HG03378 (cell line): Measurements from ENCODE around the gene TAGAP.

Experiments used
- ATAC-seq: cut with Tn5 transposase; IDR thresholded peaks from one replicate; pipeline ENCODE4 v1.9.1; 2021; ENCODE audit warnings: mild to moderate bottlenecking, moderate library complexity; ENCODE audit not compliant: unreplicated experiment

TAGAP gene

DNA sequence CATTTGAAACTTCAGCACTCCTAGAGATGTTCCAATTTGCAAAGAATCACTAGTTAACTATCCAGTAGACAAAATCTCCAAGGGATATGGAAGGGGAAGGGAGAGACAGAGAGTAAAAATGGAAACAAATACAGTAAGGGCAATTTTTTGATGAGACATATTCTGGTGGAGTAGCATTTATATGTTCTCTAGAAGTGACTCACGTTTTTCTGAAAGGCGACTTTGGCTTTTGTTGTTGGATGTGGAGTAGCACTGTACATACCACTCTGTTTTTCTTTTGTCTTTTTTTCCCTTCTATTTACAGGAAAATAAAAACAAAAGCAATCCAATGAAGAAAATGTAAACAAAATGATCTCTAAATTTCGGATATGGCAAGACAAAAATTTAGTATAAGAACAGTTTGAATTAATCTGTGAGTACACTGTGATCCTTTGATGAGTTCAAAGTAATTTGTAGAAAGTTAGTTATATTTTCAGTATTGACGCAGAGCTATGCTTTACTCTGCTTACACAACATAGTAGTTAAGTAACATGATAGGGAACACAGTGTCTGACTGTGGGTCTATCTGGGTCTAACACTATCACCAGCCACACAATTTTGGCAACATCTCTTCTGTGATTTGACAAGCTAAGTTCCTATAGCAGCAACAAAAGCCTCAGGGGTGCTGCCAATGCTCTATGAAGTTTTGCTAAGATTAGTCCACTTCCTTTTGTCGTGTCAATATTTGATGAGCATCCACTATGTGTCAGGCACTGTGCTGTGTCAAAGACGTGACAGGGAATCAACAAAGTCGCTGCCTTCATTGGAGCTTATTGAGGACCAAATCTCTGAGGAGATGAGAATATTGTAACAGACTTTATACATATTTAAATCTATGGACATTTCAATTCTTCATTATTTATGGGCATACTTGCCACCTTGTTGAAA lies 27.3 kb upstream of the TAGAP start:
- ATAC-seq: no peak

DNA sequence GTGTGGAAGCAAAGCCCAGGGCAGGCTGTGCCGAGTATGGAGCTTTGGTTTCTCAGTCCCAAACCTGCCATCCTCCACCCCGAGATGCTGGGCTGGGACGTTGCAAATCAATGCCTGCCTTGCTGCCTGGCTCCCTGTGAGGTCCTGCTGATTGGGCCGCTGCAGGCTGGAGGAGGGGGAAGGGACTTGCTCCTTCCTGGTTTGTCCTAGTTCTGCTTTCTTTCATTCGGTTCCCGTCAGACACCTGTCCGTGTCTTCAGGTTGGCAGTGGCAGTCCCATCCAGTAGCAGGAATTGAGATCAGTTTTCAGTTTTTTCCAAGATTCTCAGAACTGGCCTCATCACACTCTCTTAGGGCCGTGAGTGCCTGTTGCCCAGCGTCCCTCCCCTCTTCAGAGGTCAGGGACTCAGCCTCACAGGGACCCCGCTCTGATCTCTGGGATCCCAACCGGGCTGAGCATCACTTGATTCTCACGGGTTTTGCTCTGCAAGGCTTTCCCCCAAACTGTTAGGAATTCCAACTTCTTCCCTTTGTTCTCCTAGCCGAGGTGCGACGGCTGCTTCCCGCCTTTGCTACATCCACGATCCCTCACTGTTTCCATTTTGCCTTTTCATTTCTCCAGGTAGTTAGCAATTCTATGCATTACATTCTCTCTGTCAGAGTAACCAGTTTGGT lies 24.2 kb upstream of the TAGAP start:
- no peak for ATAC-seq

DNA sequence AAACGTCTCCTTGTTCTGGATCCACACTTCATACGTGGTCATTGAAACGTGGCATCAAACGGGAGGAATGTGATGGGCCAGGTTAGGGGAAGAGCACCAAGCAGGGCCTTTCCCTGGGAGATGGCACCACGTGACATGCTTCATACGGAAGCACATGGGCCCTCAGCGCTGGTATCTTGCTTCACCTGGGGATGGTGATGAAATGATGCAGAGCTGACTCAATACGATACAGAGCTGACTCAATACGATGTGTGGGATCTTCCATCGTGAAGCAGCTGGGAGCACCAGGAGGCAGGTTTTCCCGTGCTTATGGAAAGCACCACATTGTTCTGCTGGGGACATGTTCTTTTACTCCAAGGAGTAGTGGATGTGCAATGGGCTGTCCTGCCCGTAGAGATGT lies 22.5 kb upstream of the TAGAP start:
- no peak for ATAC-seq

DNA sequence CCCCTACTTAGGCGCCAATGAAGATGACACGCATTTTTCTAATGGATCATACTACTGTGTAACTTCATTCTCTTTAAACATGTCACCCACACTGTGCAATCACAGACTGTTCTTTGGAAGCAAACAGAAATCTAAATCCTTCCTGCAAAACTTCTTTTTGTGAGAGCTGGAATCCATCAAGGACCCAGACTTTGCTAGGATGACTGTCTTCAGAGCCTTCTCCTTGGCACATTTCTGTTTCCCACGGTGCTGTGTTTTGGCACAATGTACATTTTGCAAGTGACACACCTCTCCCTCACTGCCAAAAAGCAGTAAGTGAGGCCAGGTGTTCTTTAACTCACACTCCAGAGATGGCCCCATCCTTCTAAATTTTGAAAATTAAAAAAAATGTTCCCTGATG lies 21.7 kb upstream of the TAGAP start:
- no peak for ATAC-seq

DNA sequence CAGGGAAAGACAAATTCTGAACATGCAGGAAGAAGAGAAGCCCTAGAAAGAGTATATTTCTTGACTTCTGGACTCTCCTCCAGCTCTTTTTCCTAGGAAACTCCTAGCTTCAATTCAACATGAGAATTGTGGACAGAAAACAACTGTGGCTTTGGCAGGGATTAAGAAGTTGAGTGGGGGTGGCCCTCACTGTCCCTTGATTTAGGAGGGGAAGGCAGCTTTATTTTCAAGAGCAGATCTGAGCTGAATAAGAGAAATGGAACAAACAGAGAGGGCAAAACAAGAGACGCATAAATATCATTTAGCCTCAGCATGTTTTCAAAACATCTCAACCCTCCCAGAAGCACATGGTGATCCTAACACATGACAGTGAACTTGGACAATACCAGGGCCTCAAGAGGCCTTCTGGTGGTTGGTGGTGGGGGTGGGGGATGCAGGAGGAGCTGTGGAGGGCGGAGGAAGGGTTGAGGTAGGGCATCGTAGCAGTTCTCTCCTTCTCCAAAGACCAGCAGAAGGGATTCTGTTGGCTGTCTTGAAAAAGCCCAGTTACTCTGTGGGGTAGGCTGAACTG lies 21.1 kb upstream of the TAGAP start:
- no peak for ATAC-seq

DNA sequence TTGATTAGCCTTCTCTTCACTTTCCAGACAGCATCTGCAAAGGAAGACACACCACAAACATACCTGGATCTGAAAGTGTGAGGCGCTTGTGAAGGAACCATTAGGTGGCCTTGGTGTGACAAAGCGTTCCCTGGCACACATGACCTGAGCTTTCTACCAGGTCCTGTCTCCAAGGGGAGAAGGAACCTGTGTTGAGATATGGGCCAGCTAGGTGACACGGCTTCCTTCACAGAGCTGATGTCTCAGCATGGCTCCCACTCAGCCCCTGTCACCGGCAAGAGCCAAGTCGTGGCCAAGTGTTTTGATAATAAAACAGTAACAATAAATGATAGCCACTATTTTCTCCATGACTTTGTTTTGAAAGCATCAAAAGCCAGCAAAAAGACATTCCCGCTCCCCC lies 20.3 kb upstream of the TAGAP start:
- ATAC-seq: no peak

DNA sequence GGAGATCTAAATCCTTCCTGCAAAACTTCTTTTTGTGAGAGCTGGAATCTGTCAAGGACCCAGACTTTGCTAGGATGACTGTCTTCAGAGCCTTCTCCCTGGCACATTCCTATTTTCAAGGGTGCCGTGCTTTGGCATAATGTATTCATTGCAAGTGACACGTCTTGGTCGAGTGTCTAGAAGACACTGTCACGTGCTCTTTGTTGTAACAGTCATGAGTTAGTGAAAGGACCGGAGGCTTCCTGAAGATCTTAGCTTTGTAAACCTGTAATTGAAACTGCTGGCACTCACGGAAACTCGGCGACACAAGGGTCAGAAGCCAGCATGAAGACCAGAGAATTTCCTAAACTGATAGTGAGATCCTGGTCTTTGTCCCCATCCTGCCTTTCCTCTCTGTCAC lies 19.7 kb upstream of the TAGAP start:
- ATAC-seq: no peak

DNA sequence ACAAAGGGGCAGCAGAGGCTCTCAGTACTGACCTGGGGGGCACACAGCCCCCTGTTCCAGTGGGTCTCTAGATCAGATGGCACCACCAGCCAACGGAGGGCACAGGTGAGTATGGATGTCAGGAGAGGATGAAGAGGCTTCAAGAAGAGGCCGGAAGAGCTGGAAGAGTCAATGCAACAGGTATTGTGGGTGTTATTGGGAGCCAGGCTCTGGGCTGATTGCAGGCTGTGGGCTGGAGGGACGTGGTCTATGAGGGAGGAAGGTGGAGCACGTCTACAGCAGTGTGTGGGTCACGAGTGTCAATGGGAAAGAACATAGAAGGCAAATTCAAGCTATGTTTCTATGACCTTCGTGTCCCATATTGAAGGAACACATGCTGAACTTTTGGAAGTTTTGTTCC lies 18.8 kb upstream of the TAGAP start:
- ATAC-seq: no peak

DNA sequence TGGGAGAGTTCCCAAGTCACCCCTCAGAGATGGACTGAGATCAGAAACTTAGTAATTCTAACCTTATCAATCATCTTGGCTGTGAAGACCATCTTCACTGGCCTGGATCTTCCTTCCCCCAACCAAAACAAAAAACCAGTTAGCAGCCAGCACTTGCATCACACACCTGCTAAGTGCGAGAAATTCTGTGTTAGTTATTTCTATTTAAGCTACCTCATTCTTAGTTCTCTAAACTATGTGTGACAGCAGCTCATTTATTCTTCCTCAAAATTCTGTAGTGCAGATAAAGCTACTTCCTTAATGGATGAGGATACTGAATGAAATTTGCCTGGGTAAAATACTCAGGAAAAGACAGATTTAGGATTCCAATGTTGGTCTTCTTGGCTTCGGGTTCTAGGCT lies 18.2 kb upstream of the TAGAP start:
- ATAC-seq: no peak

DNA sequence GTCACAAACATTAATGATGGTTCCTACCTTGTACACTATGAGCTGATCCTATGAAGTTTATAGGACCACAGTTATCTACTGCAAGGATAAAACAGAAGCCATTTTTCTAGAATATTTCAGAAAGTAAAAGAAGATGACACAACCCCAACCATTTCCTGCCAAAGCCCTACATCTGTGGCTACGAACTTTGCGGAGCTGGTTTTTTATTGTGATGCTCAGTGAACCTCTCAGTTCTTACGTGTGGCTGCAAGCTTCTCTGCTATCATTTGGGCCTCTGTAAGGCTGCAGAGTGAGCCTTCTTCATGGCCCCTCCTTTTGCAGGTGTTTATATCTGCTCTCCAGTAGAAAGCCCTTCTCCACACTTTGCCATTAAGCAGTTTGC lies 17.8 kb upstream of the TAGAP start:
- peak; percentile 50 for ATAC-seq

DNA sequence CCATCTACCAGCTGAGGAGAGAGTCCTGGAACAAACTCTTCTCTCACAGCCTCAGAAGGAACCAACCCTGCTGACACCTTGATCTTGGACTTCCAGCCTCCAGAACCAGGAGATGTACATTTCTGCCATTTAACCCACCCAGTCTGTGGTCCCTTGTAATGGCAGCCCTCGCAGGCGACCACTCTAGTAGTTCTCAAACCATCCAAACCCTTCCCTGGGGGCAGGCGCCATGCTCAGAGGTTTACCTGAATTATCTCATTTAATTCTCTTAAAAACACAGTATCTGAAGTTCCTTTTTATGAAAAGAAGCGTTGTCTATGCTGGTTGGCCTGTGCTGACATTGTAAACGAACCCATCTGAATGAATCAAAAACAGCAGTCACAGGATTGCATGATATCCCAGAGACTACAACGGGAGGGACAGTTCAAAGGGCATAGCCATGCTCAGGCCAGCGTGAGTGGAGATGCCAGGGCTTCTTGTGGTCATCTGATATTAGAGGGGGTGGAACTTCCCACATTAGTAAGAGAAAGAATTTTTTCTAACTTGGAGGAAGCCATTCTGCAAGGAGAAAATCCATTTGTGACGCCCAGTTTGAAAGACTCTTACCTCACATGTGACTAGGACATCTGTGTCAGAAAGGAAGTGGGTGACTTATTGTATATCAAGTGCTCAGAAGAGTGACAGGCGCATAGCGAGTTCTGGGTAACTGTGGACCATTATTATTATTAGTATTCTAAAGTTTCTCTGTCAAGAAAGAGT lies 17.2 kb upstream of the TAGAP start:
- peak; percentile 57 for ATAC-seq

DNA sequence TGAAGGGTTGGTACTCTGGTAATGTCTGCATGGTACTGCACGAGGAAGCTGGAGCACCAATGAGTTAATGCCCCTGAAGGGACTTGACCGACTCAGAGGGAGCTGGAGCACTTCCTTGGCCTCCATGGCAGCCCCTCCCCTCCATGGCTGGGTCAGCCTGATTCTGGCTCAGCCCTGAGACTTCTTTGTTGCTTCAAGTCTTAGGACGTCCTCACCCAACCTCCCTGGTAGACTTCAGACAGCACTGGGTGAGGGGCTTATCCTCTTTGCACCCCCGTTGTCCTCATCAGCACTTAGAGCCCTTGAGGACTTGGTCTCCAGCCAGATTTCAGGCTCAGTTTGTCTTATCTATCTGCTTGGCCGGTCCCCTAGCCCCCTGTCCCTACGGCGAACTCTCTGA lies 16.4 kb upstream of the TAGAP start:
- no peak for ATAC-seq

DNA sequence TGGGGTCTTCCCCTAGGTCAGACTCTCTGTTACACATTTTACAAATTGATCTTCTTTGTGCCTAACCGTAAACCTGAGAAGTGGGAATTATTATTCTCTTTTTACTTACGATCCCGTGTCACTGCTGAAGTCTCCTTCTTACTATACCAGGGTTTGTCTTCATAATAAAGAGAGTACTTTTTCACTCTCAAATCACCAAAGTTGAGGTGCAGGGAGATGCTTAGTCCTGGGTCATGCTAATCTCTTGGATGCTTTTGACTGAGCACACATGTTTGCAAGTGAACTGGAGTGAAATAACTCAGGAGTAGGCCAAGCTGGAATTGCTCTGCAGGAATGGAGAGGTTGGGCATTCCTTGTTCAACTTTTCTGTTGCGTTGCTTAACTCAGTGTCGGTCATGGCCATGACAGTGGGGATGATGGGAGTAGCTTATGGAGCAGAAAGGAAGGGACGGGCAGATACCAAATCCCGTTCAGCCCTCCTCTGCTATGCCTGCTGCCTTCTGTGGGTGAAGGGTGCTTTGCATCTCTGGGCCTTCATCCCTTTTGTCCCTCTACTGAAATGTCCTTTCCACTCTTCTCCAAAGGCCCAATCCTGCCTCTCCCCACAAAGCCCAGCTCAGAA lies 15.2 kb upstream of the TAGAP start:
- no peak for ATAC-seq

DNA sequence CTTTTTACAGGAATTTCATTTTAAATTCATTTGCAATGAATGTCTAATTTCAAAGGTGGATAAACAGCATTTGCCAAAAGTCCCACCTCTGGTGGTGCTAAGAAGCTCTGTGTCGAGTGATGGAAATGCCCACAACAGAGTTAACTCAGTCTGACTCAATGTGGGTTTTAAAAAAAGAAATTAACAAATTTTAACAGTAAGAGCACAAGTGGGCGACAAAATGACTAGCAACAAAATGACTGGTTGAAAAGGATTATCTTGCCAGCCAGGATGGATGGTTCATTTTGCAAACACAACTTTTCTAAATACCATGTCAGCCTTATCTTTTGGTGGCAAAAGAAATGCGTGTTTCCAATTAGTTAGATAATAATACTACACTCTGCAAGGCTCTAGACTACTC lies 14.3 kb upstream of the TAGAP start:
- no peak for ATAC-seq

DNA sequence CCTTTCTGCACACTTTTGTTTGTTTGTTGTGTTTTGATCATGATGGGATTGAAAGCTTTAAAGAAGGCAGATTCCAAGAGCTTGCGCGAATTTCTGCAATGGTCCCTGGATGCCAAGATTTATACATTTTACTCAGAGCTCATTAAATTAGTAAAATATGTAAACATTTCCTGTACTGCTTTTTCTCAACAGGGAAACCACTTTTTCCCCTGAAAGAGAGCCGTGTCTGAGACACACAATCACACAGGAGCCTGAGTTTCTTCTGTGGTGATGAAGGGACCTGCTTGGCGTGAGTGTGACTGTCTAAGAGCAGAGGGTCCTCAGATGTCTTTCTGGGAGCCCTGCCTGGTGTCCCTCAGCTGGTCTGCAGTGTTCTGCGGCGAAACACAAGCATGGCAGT lies 12.1 kb upstream of the TAGAP start:
- ATAC-seq: no peak

DNA sequence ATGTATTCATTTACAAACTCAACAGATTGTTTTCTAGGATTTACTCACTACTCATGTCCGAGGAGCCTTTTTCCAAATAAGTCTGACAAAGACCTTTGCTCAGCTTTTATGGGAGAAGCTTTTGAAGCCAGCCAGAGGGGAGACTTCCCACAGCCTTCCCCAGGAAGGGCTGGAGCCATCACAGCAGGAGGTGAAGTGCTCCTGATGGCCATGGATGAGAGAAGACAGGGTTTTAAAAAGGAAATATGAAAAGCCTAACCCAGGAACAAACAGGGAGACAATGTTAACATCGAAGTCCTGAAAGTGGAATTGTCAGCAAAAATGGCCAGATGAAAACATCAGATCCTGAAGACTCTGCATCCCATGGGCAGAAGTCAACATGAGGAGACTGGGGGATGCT lies 11.6 kb upstream of the TAGAP start:
- ATAC-seq: no peak

DNA sequence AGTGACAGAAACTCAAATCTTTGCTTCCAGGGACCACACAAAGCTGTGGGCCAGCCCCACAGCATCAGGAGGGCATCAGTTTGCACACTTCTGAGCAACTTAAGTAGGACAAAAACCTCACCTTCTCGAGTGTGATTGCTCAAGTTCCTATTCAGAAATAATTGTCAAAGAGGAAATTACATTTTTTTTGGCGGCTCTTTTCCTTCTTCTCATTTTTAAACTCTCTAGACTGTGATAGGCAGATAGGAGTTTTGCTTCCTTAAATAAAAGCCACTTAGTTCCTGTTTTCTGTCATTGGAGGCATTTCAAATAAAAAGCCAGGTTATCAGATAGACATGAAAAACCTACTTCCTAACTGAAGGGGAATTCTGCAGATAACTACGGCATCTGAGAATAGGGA lies 11.2 kb upstream of the TAGAP start:
- no peak for ATAC-seq

DNA sequence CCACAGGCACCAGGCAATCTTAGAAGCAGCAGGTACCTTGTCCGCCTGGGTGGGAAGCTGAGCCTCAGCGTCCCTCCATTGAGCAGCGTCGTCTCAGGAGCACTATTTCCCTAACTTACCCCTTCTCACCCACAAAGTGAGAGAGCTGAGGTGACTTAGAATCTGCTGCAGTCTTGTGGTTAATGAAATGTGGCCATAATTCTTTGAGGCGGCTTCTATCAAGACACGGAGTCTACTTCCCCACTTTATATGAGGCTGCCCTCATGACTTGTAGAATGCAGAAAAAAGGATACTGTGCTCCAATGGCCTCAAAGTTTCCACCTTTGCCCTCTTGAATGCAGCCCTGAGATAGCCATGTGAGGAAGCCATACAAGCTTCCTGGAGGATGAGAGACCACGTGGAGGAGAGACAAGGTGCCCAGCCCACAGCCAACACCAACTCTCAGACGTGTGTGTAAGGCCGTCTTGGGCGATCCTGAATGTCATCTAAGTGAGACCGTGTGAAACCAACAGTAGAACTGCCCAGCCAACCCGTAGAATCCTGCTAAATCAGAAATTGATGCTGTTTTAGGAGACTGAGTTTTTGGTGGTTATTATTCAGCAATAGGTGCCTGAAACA lies 9.1 kb upstream of the TAGAP start:
- ATAC-seq: no peak

DNA sequence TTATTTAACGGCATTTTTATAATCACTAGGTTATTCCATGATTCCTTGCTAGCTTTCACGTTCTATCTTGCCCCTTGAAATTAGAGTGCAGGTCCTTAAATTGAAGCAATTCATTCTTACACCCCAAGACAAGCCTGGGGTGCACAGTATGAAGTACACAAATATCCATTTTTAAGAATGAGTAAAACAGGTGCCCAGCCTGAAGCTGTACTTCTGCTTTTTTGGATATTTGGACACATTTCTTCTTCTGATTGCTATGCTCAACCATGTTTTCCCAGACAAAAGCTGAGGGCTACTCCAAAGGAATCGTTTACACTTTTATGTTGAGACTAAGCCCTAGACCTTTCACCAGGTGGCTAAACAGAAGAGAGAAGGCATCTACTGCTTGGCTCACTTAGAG lies 7.9 kb upstream of the TAGAP start:
- ATAC-seq: no peak

DNA sequence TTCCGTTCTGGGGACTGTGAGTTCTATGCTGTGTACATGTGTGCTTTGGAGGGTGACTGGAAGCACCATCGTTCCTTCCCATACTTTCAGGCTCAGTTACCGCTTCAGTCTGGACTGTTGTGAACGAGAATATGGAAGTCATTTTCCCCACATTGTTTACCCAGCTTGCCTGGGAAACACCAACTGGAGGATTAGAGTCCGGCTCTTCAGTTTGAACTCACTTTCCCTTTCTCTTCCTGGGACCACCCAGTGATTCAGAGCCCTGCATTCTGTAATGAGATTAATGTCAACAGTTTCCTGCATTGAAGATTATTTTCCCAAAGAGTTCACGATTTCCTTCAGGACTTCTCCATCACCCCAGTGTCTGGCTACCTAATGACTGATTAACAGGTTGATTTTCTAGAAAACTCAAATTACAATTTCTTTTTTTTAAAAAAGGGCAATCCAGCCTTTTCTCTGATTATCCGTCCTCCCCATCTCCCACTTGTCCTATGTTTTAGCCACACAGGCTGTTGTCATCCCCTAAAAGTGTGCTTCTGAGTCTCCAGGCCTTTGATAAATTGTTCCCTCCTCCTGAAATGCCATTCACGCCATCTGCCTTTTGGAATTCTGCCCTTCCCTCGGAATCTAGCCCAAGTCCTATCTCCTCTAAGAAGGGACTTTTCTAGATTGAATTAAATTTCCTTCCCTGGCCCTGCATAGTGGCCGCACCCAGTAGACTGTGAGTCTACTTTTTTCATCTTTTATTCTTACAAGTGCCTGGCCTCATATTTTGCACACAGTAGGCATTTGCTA lies 3.3 kb upstream of the TAGAP start:
- ATAC-seq: no peak
